ENCODE measurements around the gene BPIFA2. TPM values are rescaled to one million over a fixed set of nuclear protein-coding genes. Genes with fewer than 3 reads are reported as not detected.
"Not testable (repeated sequence)": the region's sequence is repeated elsewhere in the genome, so short reads cannot be mapped to it uniquely, and the experiment has no call there.

The BPIFA2 gene, protein sequence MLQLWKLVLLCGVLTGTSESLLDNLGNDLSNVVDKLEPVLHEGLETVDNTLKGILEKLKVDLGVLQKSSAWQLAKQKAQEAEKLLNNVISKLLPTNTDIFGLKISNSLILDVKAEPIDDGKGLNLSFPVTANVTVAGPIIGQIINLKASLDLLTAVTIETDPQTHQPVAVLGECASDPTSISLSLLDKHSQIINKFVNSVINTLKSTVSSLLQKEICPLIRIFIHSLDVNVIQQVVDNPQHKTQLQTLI
- total RNA-seq (ENCODE audit: unreplicated experiment), result not detected
- long read RNA-seq, result 0 reads

GRCh38 chr20:33167859-33168258, at the start of gene BPIFA2:
BPIFA2 (plus strand) TSS chr20:33168159; CDS start chr20:33169146, 987 bp downstream.
- no peak for DNase-seq
- no peak for TF ChIP-seq CTCF (IDR thresholded peaks at IDR 0.05; ENCODE audit: partially characterized antibody, unreplicated experiment)
- Mint-ChIP-seq H3K4me1 (ENCODE audit: low read depth, unreplicated experiment) (no peaks in the 10 kb centered on the region), H3K27ac (ENCODE audit: unreplicated experiment) (no peak within 1 kb of the TSS), H3K4me3 (ENCODE audit: unreplicated experiment) (no peak within 1 kb of the TSS), H3K36me3 (ENCODE audit: unreplicated experiment) (peaks cover 5% of the 10 kb centered on the region), H3K9me3 (ENCODE audit: unreplicated experiment) (peaks cover 4% of the 10 kb centered on the region), H3K27me3 (ENCODE audit: unreplicated experiment) (peaks cover 6% of the 10 kb centered on the region)

DNA sequence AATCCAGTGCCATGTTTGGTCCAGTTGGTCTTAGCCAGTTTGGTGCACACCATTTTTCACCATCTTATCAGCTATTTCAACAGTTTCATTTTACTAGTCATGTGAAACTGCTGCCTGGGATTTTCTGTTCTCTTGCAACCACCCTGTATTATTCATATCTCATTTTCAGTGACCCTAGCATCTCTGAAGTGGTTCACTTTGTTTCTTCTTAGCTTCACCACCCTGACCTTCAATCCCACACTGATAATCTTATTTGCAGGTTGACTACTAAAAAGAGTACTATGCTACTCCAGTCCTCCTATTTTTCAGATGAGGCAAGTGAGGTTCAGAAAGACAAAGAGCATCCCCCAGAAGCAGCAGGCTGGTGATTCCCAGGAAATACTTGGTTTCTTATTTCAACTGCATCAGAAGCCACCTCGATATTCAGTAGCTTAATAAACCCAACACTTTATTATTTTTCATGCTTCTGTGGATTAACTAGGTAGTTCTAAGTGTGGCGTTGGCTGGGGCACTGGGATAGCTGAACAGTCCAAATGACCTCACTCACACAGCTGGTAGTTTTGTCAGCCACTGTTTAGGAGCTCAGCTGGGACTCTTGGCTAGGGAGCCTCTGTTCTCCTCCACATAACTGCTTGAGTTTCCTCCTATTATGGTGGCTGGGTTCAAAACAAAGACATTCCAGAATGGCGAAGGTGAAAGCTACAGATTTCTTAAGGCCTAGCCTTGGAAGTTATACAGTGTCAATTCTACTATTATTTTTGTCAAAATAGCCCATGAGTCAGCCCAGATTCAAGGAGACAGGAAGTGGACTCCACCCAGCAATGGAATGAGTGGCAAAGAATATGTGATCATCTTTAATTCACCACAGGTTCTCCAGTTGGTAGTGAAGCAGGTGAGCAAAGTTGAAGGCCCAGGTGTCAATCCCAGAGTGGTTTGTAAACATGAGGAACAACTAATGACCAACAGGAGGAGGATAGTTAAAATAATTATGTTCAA, 47.9 kb upstream of the BPIFA2 start:
- TF ChIP-seq CTCF (IDR thresholded peaks at IDR 0.05; ENCODE audit: partially characterized antibody, unreplicated experiment), result no peak
- Mint-ChIP-seq H3K4me3 (ENCODE audit: unreplicated experiment) (no peak overlapping the region), H3K36me3 (ENCODE audit: unreplicated experiment) (peaks cover 20% of the 10 kb centered on the region), H3K4me1 (ENCODE audit: low read depth, unreplicated experiment) (peaks cover 2% of the 10 kb centered on the region), H3K27ac (ENCODE audit: unreplicated experiment) (no peak overlapping the region), H3K9me3 (ENCODE audit: unreplicated experiment) (peaks cover 6% of the 10 kb centered on the region), H3K27me3 (ENCODE audit: unreplicated experiment) (peaks cover 6% of the 10 kb centered on the region)
- DNase-seq, result no peak

GRCh38 chr20:33120934-33121333, 47.0 kb upstream of the BPIFA2 start:
- peaks cover 11% of the 10 kb centered on the region for H3K27me3 Mint-ChIP-seq (ENCODE audit: unreplicated experiment)
- peaks cover 2% of the 10 kb centered on the region for H3K4me1 Mint-ChIP-seq (ENCODE audit: low read depth, unreplicated experiment)
- no peak overlapping the region for H3K27ac Mint-ChIP-seq (ENCODE audit: unreplicated experiment)
- no peak for DNase-seq
- no peak for TF ChIP-seq CTCF (IDR thresholded peaks at IDR 0.05; ENCODE audit: partially characterized antibody, unreplicated experiment)
- H3K36me3 Mint-ChIP-seq (ENCODE audit: unreplicated experiment), result peaks cover 20% of the 10 kb centered on the region
- no peak overlapping the region for H3K4me3 Mint-ChIP-seq (ENCODE audit: unreplicated experiment)
- peaks cover 8% of the 10 kb centered on the region for H3K9me3 Mint-ChIP-seq (ENCODE audit: unreplicated experiment)

GRCh38 chr20:33122297-33122696, 45.7 kb upstream of the BPIFA2 start:
- DNase-seq; H3K4me3 Mint-ChIP-seq (ENCODE audit: unreplicated experiment); H3K27ac Mint-ChIP-seq (ENCODE audit: unreplicated experiment); H3K27me3 Mint-ChIP-seq (ENCODE audit: unreplicated experiment); H3K4me1 Mint-ChIP-seq (ENCODE audit: low read depth, unreplicated experiment); H3K9me3 Mint-ChIP-seq (ENCODE audit: unreplicated experiment): not testable (repeated sequence)
- peaks cover 20% of the 10 kb centered on the region for H3K36me3 Mint-ChIP-seq (ENCODE audit: unreplicated experiment)

- Mint-ChIP-seq H3K27me3 (ENCODE audit: unreplicated experiment) (peaks cover 10% of the 10 kb centered on the region), H3K9me3 (ENCODE audit: unreplicated experiment) (peaks cover 7% of the 10 kb centered on the region), H3K4me1 (ENCODE audit: low read depth, unreplicated experiment) (peaks cover 2% of the 10 kb centered on the region), H3K27ac (ENCODE audit: unreplicated experiment) (no peak overlapping the region), H3K4me3 (ENCODE audit: unreplicated experiment) (no peak overlapping the region), H3K36me3 (ENCODE audit: unreplicated experiment) (peaks cover 20% of the 10 kb centered on the region)
- no peak for DNase-seq
- no peak for TF ChIP-seq CTCF (IDR thresholded peaks at IDR 0.05; ENCODE audit: partially characterized antibody, unreplicated experiment)
Observed at GRCh38 chr20:33124261-33124660, 43.7 kb upstream of the BPIFA2 start.

Data from glutamatergic neuron (in vitro differentiated cells).